HG03175 (cell line): ENCODE results near the gene FARS2.

Experiments
- ATAC-seq: cut with Tn5 transposase; IDR thresholded peaks from one replicate; pipeline ENCODE4 v1.9.1; 2021; ENCODE audit warnings: mild to moderate bottlenecking, moderate library complexity; ENCODE audit not compliant: unreplicated experiment

Gene FARS2

DNA sequence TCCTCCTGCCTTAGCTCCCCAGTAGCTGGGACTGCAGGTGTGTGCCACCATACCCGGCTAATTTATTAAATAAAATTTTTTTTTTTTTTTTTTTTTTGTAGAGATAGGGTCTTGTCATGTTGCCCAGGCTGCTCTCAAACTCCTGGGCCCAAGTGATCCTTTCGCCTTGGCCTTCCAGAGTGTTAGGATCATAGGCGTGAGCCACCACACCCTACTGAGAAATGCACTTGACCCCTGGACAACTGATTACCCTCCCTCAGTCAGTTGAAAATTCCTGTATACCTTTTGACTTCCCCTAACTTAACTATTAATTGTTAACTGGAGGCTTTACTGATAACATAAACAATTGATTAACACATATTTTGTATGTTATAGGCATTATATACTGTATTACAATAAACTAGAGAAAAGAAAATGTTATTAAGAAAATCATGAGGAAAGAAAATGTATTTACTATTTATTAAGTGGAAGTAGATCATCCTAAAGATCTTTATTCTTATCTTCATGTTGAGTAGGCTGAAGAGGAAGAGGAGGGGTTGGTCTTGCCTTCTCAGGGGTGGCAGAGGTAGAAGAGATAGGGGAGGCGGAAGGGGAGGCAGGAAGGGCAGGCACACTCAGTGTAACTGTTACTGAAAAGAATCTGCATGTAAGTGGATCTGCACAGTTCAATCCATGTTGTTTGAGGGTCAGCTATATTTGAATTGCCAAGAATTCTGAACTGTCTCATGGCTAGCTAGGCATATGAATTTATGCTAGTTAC lies 104.3 kb downstream of the FARS2 start:
- no peak for ATAC-seq

DNA sequence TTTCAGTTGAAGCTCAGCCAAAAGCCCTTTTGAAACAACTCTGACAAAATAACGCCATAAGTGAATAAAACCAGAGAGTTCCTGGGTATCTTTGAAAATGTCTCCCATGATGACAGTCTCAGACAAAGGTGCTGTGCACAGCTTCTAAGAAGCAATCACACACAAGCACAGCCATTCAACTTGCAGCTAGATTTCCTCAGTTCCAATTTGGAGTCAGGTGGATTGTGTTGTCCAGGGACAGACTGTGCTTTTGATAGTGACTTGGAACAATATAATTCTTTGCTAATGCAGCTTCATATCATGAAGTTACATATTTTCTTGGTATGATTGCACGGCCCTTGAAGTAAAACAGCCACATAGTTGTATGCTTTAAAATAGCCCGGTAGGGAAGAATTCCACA lies 105.6 kb downstream of the FARS2 start:
- no peak for ATAC-seq

DNA sequence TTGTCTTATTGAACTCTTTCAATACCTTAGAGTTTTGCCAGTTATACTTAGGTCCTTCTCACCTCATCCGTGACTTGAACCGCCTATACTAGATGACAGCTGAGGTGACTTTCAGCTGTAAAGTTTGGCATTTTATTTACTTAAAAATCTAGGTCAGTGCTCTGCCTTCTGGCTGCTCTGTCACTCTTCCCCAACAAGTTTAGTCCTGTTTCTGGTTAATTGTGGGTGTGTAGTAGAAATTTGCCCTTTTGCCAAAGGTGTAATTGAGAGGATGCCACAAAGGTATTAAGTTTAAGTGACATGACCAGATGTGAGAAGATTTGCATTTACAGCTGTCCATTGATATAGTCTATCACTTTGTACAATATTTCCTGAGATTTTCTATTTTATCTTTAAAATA lies 106.2 kb downstream of the FARS2 start:
- ATAC-seq = no peak

DNA sequence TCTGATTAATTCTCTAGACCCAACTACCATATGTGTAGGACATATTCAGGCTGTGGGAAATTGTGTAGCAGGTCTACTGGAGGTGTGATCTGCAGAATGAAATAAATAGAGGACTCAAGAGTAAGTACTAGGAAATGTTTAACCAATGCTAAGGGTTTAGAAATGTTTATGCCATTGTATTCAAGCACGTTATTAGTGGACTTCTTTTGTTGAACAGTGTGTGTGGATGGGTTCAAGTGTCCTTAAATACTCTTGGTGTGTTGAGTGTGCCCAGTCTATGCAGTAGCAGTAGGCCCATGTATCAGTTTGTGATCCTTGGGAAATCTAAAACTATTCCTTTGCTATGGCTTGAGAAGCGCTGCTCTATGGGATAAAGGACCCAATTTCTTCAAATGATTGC lies 112.1 kb downstream of the FARS2 start:
- ATAC-seq = no peak

DNA sequence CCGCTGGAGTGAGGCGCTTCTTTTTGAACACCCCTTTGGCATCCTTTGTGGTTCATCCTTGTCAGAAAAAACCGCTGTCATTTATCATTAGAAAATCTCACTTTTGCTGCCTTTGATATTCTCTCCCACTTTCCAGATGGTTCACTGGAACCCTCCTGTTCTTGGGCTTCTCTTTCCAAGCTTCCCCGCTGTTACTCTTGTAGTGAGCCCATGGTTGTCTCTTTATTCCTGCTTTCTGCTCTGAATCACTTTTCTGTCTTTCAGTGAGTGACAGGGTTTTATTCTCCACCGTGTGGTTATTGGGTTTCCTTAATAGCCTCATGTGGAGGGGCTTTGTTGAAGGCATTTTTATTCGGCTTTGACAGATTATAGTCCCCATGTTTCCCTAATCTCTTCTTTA lies 117.0 kb downstream of the FARS2 start:
- ATAC-seq = no peak

DNA sequence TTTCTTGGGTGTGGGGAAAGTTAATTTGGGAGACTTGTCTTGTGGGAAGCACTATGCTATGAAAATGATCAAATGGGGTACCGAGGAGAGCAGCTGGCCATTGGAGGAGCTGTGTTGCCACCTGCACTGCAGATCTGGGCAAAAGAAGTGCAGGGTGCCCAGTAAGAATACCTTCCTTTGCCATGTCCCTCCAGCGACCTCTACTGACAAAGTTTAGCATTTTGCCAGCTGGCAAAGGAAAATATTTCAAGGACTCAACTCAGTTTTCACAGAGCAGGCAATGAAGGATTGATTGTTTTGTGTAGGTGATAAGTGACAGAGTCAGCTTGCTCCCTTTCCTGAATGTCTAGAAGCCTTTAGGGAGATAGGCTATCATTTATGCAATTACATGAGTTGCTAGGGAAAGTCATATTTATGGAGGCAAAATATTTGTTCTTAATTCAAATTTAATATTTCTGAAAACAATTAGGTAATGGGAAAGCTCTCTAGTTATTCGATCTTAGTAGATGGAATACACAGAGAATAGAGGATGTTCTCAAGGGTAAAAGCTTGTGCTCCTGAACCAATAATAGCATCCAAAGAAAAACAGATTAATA lies 118.4 kb downstream of the FARS2 start:
- no peak for ATAC-seq

DNA sequence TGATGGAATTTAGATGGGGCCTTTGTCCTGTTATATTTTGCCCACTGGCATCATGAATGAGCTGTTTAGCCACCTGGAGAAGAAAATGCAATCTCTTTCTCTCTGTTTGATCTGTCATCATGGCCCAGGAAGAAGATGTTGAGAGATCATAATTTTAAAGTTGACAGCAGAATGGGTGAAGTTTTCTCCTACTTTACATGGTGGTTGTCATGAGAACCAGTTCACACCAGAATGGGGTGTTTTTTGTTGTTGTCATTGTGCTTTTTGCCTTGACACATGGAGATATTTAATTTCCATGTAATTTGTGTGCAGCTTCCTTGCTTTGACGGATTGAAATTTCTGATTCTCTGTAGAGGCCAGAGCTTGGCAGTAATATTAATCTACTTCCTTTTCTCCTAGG lies 122.5 kb downstream of the FARS2 start:
- no peak for ATAC-seq

DNA sequence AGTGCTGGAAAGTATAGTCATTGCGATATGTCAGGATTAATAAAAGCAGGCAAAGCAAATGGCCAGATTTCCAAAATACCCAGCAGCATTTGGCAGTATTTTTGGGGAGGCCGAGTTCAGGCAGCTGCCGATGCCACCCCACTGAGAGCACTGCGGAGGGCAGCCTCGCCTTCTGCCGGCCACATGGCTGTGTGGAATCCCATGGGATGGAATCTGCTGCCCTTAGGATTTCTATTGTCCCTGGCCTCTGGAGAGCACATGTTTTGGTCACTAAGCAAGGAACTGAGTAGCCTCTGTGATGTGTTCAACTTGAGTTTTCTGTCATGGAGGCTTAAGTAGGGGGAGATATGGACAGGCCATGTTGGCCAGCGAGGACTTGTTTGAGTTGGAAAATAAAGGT lies 123.0 kb downstream of the FARS2 start:
- no peak for ATAC-seq

DNA sequence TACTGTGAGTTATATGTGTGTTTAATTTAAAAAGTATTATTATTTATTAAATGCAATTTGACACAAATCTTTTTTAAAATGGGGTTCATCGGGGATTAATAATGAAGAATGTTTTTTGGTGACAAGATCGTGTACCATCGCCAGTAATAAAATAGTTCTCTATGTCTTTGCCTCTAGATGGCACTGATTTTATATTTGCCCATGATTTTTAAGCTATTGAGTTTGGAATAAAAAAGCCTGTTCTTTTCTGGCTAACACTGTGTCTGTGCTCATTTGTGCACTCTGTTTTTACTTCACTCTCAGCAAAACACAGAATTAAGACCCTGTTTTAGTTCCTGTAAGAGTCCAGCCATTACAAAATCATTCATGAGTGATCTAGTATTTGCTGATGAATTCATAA lies 127.0 kb downstream of the FARS2 start:
- no peak for ATAC-seq

DNA sequence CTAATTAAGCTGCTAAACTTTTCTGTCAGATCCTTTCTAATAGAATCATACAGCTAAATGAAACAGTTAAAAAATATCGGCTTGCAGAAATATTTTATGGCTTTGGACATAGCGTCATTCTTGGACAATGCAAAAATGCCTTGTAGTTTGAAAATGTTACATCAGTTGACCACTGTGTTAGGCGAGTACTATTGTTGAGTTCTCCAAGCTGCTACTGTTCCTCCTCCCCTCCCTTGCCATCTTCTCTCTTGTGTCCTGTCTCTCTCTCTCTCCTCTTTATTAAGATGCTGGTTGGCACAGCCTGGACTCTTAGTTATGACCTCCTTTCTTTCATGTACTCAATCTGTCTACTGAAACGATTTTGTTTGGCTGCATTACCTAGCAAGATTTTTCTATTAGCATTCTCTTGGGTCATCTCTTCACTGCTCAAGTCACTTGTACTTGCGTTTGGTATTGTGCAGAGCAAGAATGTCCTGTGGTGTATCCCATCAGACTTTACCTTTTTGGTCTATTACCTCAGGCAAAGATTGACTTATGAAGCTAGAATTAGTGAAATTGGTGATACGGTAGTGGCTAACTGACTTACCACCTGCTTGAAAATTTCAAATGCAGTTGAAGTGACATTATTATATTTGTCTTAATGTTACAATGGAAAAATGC lies 127.9 kb downstream of the FARS2 start:
- ATAC-seq = no peak

DNA sequence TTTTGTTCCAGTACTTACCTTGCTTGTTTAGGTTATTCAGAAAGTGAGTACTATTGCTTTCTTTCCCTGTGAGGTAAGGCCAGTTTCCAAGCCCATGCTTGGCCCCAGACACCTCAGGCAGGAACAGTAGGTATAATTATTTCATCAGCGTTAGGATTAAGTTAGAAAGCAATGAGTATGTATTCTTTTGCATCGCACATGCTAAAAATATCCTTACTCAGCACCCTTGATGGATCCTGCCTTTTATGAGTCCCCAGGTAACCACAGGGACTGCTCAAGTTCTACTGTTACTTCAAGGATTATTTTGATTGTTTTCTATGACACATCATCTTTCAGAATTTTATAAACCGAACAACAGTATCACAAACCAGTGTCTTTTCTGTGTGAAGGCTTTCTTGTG lies 128.9 kb downstream of the FARS2 start:
- ATAC-seq = no peak

DNA sequence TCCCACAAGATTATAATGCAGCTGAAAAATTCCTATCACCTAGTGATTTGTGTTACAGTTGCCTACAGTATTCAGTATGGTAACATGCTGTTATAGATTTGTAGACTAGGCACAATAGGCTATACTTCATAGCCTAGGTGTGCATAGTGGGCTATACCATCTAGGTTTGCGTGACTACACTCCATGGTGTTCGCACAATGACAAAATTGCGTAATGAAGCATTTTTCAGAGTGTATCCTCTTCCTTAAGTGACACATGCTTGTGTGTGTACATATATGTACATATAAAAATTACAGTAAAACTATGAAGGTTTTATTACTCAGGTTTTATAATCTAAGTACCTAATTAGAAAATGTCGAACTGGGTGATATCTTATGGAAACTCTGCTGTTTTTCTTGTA lies 133.0 kb downstream of the FARS2 start:
- no peak for ATAC-seq

DNA sequence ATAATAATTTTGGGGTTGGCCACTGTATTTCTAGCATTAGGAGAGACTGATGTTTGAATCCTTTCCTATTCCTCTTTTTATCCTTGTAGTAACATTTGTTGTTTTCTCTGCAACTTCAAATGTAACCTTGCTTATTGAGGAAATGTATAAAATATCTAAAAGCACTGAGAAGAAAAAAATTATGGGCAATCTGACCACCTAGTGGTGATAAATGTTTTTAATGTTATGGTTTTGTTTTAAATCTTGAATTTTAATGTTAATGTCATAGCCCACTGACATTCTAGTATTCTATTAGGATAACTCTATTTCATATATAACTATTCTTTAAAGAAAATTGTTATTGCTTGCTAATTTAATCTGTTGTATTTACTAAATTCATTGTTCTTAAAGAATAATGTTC lies 134.4 kb downstream of the FARS2 start:
- no peak for ATAC-seq

DNA sequence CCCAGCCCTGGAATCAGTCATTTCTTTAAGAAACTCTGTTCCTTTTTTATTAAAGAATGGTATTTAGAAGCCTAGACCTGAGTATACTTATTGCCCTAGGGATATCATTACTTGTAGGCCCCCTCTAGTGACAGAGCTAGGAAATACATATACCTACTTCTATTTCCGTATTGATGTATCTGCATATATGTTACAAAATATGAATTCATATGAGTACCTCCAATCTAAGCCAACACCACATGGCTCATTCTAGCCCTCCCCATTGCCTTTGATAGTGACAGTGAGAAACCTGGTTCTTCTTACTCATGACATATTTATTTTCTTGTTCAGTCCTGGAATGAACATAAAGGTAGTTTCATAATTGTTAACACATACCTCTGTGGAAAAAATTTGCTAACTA lies 137.2 kb downstream of the FARS2 start:
- peak; percentile 61 for ATAC-seq

DNA sequence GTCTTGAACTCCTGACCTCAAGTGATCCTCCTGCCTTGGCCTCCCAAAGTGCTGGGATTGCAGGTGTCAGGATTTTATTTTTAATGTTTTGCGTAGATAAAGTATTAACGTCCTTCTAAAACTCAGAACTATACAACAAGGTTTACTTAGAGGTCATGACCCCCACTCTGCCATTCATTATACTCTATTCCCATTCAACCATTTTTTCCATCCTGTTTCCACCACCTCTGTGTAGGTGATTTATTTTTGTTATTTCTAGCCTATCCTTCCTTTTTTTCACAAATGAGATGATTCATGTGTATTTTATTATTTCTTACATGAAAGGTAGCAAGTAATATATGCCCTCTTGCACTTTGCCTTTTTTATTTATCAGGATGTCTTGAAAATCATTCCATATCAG lies 138.1 kb downstream of the FARS2 start:
- no peak for ATAC-seq

DNA sequence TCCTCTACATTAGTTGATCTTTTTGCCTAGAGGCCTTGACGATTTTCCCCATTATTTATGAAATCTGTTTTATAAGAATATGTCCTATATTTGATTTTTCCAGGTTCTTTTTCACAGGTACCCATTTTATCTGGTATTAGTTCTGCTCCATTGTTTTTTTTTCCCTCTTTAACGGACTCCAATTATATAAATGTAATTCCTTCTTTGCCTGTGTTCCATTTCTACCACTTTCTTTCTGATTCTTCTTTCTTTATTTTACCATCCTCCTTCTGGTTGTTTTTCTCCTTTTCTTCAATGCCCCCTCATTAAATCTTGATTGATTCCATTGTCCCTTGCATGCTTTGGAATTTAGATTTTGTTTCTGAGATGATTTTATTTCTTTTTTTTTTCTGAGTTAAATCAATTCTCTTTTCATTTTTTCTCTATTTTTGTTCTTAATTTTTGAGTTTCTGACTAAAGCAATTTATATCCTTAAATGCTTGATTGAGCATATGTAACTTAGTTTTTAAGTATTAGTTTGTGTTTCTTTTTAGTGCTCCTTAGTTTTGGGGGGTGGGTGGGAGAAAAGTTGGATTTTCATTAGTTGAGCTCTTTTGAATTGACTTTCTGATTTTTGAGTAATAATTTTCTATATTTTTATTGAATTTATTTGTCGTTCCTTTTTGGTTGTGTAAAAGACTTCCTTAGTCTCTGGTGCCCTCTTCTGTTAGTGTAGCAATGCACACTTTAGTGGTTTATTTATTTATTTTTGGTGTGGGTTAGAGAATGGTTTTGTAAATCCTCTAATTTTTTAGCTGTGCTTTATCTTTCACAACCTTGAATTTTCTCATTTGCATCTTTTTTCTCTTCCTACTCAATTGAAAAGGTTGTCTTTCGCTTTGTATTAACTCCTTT lies 140.8 kb downstream of the FARS2 start:
- no peak for ATAC-seq

DNA sequence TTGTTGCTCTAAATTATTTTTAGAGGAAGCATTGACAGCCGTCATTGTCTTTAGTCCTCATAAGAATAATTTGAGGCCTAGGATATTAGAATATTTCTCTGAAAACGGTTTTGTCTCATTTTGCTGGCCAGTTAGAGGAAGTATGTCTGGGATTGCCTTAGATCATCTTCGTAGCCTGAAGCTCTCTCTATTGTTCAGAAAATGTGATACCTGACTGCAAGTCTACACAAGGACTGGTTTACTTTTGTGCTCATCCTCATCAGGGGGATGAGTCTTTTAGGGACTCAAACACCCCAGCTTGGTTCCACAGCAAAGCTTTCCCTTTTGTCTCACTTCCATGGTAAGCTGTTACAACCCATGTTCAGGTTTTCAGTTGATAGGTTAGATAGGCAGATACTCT lies 141.8 kb downstream of the FARS2 start:
- ATAC-seq = no peak

DNA sequence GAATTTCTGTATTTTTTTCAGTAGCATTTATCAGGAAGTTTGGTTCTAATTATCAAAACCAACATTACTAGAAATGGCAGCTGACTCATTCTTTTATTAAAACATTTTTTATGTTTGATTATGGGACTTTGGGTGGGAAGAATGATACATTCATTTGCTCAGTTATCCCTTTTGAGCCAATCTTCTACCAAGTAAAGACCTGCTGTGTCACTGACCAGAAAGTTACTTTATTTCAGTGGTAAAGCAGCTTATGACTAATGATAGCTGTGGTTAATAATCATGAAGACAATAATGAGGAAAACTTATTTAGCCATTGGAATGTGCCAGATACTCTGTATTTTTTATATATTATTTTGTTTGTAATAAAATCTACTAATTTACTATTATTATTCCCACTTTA lies 142.3 kb downstream of the FARS2 start:
- no peak for ATAC-seq

DNA sequence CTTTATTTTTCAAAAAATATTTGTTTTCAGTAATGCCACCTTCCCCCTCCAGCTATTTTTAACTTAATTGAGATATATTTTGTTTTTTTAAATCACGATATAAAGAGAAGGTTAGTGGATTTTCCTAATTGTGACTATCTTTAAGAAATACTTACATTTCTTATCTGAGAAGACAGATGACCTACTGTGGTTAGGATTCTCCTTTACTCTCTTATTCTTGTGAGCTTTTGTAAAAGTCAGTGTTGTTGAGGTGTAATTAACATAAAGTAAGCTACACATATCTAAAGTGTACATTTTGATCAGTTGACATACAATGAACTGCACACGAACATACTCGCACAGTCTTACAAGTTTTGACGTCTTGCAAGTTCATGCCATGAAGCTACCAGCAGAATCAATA lies 144.7 kb downstream of the FARS2 start:
- no peak for ATAC-seq

DNA sequence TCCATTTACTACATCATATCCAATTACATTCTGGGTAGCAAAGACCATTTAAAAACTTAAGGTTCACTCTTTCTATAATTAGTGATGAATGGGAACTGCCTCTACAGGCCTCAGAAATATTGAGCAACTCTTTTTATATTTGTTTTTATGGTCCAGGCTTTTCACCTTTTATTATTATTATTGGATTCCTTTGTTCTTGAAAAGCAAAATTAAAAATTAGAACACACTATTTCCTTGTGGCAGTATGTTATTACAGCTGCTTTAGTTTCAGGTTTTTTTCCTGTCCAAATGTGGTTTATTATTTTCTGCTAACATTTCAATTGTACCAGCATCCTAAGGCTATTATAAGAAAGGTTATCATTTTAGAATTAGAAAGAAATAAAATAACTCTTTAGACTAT lies 150.1 kb downstream of the FARS2 start:
- no peak for ATAC-seq

DNA sequence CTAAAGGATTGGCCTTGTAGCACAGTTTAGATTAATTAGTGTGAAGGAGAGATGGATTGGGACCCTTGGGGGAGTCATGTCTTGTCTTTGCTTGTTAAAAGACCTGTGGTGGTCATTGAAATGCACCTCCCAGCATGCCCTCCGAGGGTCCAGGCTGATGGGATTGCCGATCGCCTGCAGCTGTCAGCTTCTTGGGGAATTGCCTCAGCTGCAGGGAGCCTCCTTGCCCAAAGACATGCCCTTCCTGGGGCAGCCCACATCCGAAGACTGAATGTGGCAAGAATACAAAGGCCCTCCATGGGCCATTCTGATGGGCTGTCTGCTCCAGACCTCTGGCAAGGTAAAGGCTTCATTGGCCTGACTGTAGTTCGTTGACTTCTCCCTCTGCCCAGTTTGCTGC lies 150.7 kb downstream of the FARS2 start:
- no peak for ATAC-seq
